ENCODE data around the gene MTHFSD.

DNA sequence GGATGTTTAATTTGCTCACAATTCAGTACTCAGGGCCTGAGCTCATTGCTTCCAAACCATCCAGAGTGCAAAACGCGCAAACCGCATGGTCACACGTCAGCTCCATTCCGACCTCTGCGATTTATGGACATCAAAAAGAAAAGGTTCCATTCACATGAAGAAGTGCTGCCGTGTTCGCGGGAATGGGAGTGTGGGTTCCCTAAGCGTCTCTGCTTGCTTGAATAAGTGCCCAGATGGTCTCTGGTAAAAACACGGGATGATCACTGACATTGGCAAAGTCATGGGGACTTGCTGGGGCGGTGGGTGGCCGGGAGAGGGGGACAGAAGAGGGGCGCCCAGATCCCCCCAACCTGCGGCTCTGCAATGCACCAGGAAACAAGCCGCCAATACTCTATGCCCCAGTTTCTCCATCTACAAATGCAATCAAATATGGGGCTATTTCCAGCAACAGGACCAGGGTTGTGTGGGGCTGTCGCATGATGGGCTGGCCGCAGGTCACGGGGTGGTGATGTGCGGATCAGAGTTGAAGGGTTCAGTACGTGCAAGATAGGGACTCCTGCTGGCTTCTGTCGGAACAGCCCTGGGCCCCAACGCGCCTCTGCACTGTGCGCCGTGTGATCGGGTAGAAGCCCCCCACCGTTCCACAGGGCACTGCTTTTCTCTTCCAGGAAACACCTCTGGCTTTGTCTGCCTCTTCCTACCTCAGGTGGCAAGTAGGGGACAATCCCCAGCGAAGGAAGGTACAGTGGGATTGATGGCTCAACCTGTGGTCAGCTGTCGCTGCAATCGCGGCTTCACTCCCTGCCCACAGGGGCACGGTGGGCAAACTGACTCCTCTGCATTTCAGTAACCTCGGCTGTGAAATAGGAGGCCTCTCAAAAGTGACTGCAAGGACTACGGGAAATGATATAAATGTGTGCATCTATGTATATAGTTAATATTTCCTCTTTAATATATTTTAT lies 33.5 kb downstream of the MTHFSD start:
- TF ChIP-seq, protein P1, sequence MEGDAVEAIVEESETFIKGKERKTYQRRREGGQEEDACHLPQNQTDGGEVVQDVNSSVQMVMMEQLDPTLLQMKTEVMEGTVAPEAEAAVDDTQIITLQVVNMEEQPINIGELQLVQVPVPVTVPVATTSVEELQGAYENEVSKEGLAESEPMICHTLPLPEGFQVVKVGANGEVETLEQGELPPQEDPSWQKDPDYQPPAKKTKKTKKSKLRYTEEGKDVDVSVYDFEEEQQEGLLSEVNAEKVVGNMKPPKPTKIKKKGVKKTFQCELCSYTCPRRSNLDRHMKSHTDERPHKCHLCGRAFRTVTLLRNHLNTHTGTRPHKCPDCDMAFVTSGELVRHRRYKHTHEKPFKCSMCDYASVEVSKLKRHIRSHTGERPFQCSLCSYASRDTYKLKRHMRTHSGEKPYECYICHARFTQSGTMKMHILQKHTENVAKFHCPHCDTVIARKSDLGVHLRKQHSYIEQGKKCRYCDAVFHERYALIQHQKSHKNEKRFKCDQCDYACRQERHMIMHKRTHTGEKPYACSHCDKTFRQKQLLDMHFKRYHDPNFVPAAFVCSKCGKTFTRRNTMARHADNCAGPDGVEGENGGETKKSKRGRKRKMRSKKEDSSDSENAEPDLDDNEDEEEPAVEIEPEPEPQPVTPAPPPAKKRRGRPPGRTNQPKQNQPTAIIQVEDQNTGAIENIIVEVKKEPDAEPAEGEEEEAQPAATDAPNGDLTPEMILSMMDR (IDR thresholded peaks at IDR 0.05) = no peak
- no peak for TF ChIP-seq POLR2A (IDR thresholded peaks at IDR 0.05)

Measured in ovary (tissue), 3 donors.